H1 (cell line): ENCODE measurements around the gene SNHG17. TPM values are rescaled to one million over a fixed set of nuclear protein-coding genes. Genes with fewer than 3 reads are reported as not detected.

ENCODE experiments used
- CEBPB ChIP-seq: IDR thresholded peaks from 2 replicates; pipeline ENCODE4 v1.6.1; 2012; ENCODE audit warnings: low read depth, low read length
- CTCF ChIP-seq, 3 experiments: IDR thresholded peaks; 1 replicate in 2 of 3; 2 replicates in 1 of 3; pipeline versions ENCODE4 v1.5.1 to v1.6.1; 2011; ENCODE audit warnings: low read length in 3 of 3, mild to moderate bottlenecking in 3 of 3, inconsistent platforms in 2 of 3, low read depth in 1 of 3, moderate library complexity in 1 of 3; ENCODE audit not compliant: insufficient read depth in 1 of 3; ENCODE audit errors: control extremely low read depth in 1 of 3
- E2F6 ChIP-seq: IDR thresholded peaks from 2 replicates; pipeline ENCODE4 v1.6.1; 2012; ENCODE audit warnings: inconsistent platforms
- PHF8 ChIP-seq: fragments of 200-600 bp; sonication (generic); conservative IDR thresholded peaks from 2 replicates; pipeline ENCODE4 v1.7.1; 2012; ENCODE audit warnings: low read depth, mild to moderate bottlenecking, inconsistent platforms, low read length, moderate library complexity
- RNF2 ChIP-seq: fragments of 200-900, 300-1000 bp; sonication (generic); IDR thresholded peaks from 2 replicates; pipeline ENCODE4 v1.7.1; 2016; ENCODE audit warnings: borderline replicate concordance, low read depth, mild to moderate bottlenecking, antibody characterized with exemption, low read length; ENCODE audit not compliant: poor library complexity, severe bottlenecking; ENCODE audit errors: missing control alignments
- SIX5 ChIP-seq: IDR thresholded peaks from 2 replicates; pipeline ENCODE4 v1.6.1; 2011; ENCODE audit warnings: mild to moderate bottlenecking, low read depth, low read length
- polyA plus RNA-seq, 7 experiments: library from polyadenylated mRNA; depleted of rRNA in 3 of 7; stranded (reverse) in 5 of 7; unstranded in 2 of 7; fragments of >200 nt in 5 of 7; fragments of 200-250 nt in 2 of 7; gene quantifications; 1 replicate in 5 of 7; 2 replicates in 1 of 7; 4 replicates in 1 of 7; pipeline versions ENCODE4 v1.2.1 to v1.2.3, GENCODE V29; 2011 to 2013; ENCODE audit warnings: missing spikeins in 2 of 7, mixed read lengths in 2 of 7
- total RNA-seq: library from RNA; stranded (reverse); fragmentation: NEBNext Ultra II Directional; extraction: Animal tissue kit (Norgen Biotek cat#: 25700); gene quantifications from 2 replicates; pipeline ENCODE4 v1.2.1, GENCODE V29; 2021

The SNHG17 gene
- total and polyA plus RNA-seq, 2 of the 8 experiments (the other 6 are each of a cell fraction or from before 2014, with no cell fraction given) = 59.4 to 59.8 TPM

- no peak for TF ChIP-seq E2F6
- no peak for TF ChIP-seq CEBPB
- TF ChIP-seq PHF8 = no peak
- TF ChIP-seq RNF2 = no peak
- TF ChIP-seq CTCF (IDR thresholded peaks at IDR 0.05; ENCODE audit: control extremely low read depth in 1 of 3, insufficient read depth in 1 of 3, low read depth in 1 of 3, low read length in 3 of 3) = no peak
- TF ChIP-seq SIX5 = no peak
Observed at GRCh38 chr20:38445381-38445796, 10.3 kb upstream of the SNHG17 start (continued).
